OCI-LY3 (cell line): ENCODE measurements around the gene ACOX1.

Experiments used
- CTCF ChIP-seq: fragments of 200-600, 300-600 bp; sonication (generic); IDR thresholded peaks from 2 replicates; pipeline ENCODE4 v1.5.1; 2014; ENCODE audit warnings: antibody characterized with exemption, low read length, low read depth
- EZH2phosphoT487 ChIP-seq: fragments of 200-600 bp; shearing (Covaris generic); IDR thresholded peaks from 2 replicates; pipeline ENCODE4 v1.6.1; 2018; ENCODE audit warnings: antibody characterized with exemption, mixed run types, low read depth

- TF ChIP-seq CTCF, result no peak
- TF ChIP-seq EZH2phosphoT487, result no peak
These were observed 25.8 kb upstream of the ACOX1 start for GRCh38 chr17:76004750-76005262.
